GM19468 (cell line): ENCODE results near the gene ITGA11.

Experiments
- ATAC-seq: cut with Tn5 transposase; IDR thresholded peaks from one replicate; pipeline ENCODE4 v1.9.1; 2021; ENCODE audit warnings: mild to moderate bottlenecking, moderate library complexity, moderate number of reproducible peaks; ENCODE audit not compliant: unreplicated experiment; ENCODE audit errors: extremely low read depth

ITGA11 gene

GRCh38 chr15:68318931-68319909 lies 112.7 kb downstream of the ITGA11 start:
- ATAC-seq, result no peak

GRCh38 chr15:68318008-68318835 lies 113.7 kb downstream of the ITGA11 start:
- no peak for ATAC-seq

- ATAC-seq, result no peak
Observed at GRCh38 chr15:68317281-68318007, 114.5 kb downstream of the ITGA11 start.

GRCh38 chr15:68316061-68316804 lies 115.7 kb downstream of the ITGA11 start:
- ATAC-seq, result no peak

GRCh38 chr15:68315495-68316031 lies 116.4 kb downstream of the ITGA11 start:
- ATAC-seq, result no peak

GRCh38 chr15:68315035-68315434 lies 116.9 kb downstream of the ITGA11 start:
- ATAC-seq, result no peak

- ATAC-seq, result no peak
Observed at GRCh38 chr15:68314563-68314962, 117.4 kb downstream of the ITGA11 start.

- no peak for ATAC-seq
Observed at GRCh38 chr15:68313501-68314410, 118.2 kb downstream of the ITGA11 start.

- no peak for ATAC-seq
Observed at GRCh38 chr15:68312701-68313204, 119.2 kb downstream of the ITGA11 start.

- no peak for ATAC-seq
Observed at GRCh38 chr15:68311859-68312557, 120.0 kb downstream of the ITGA11 start.

- no peak for ATAC-seq
Observed at GRCh38 chr15:68311464-68311835, 120.5 kb downstream of the ITGA11 start.

GRCh38 chr15:68310804-68311463 lies 121.0 kb downstream of the ITGA11 start:
- no peak for ATAC-seq

GRCh38 chr15:68310178-68310803 lies 121.7 kb downstream of the ITGA11 start:
- ATAC-seq, result no peak

- ATAC-seq, result no peak
Observed at GRCh38 chr15:68309024-68309423, 122.9 kb downstream of the ITGA11 start.

GRCh38 chr15:68307131-68307928 lies 124.6 kb downstream of the ITGA11 start:
- no peak for ATAC-seq

GRCh38 chr15:68305420-68305871 lies 126.5 kb downstream of the ITGA11 start:
- no peak for ATAC-seq
